SKM-1 (cell line): ENCODE data around the gene MYO5B.

Experiments
- DNase-seq: peaks from one replicate; lab custom pipeline; 2025; ENCODE audit not compliant: unreplicated experiment; lab: John Stamatoyannopoulos, UW

The MYO5B gene

DNA sequence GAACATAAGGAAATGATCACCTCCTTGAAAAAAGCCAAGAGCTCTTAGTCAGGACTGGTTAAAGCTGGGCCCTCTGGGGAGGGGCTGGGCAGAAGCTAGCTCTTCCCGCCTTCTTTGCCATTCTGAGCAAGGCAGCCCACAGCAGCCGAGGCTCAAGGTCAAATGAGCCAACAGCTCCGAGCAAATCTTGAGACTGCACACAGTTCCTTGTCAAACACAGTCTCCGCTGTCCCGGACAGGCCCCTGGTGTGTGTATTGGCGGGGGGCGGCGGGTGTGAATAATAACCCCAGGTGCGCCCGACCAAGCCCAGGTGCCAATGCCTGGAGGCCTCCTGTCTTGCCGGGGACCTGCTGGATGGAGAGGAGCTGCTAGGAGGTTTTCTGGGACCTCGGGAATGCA, 335.2 kb downstream of the MYO5B start:
- no peak for DNase-seq

DNA sequence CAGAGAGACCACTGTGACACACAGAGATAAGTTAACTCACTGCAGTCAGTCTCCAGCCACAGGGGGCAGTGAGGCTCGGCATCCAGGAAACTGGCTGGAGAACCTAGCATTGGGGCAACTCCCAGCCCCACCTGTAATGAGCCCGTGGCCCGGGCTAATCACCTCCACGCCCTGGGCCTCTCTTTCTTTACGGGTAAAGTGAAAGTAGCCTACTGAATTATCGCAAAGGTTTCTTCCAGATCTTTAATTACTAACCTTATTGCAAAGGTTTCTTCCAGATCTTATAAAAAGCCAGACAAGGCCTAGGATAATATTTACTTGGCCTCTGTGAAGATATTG, 336.0 kb downstream of the MYO5B start:
- DNase-seq: no peak

DNA sequence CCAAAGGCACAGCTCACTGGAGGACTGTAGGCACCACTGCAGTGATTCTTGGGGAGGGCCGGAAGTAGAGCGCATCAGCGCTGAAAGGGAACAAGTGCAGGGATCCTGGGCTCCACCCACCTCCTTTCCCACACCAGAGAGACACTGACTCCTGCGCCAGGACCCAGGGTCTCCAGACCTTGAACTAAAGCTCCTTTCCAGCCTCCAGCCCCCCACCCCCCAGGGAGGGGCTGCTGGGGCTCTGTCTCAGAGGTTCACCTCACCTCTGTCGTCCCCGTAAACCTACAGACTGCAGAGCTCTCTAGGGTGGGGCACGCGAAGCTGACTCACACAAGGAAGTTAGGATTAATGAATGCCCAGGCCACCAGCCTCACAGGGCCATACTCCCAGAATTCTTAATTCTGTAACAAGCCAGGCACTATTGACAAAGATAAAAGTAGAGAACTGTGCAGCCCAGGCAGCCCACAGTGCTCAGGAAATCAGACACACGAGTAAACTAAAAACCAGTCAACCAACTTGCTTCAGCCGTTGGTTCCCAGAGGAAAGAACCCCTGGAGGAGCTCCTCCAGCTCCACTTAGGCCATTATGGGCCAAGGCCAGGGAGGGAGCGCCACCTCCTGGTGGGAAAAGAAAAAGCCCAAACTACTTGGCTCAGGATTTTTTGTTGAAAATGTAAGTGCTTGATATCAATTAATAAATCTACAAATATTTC, 336.5 kb downstream of the MYO5B start:
- DNase-seq: peak; percentile 20

DNA sequence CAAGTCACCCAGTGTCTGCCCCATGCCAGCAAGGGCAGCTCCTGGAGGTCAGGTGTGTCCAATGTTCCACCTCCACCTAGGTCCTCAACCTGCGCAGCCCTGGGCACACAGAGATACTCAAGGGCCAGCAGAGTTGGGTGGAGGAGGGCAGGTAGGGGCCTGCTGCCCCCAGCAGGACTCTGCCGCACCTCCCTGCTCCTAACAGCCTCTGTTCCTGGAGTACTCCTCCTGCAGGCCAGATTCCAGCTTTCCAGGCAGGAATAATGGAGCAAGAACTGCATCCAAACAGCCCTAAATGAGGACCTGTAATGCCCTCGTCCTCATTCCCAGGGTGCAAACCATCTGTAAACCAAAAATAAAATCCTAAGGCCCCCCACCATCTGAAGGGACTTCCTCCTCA, 337.2 kb downstream of the MYO5B start:
- DNase-seq: no peak

DNA sequence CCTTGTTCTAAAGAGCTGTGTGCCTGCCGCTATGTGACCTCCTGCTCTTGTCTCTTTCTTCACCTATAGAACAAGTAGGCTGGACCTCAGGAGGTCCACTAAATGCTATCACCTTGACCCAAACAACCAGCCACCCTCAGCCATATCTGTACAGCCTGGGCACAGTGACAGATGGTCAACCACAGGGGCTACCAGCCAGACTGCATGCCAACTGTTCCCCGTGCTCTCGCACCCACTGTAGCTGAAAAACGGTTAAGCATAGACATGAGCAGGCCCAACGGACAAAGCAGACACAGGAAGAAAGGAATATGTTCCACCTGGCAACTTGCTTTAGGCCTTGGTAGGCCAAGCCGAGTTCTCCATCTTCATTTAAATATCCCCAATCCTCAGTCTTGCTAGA, 338.5 kb downstream of the MYO5B start:
- no peak for DNase-seq

DNA sequence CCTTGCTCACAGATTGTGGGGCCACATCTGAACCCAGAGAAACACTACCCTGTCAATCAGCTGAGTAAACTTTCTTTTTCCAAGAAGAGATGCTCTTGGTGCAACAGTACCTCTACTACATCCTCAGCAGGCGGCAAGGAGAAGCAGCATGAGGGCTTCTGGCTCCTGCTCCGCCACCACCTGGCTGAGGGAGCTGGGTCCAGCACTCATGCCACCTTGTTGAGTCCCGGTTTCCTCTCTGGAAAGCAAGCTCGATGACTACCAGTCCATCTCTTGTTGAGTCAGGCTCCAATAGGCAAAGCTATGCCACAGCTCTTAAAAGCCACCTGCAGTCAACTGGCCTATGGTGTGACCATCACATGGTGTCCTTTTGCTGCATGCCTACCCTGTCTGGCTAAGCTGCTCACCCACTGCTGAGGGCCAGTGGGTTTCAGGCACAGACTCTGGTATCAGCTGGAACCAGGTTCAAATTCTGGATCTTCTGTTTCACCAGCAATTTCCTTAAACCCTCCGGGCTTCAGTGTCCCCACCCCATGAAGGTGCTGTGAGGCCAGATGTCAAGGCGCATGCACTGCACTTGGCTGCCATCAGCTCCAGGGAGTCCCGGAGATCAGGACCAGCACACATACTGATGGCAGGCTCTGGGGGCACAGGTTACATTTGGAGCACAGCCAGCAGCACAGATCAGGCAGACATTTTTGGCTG, 339.1 kb downstream of the MYO5B start:
- DNase-seq: no peak

DNA sequence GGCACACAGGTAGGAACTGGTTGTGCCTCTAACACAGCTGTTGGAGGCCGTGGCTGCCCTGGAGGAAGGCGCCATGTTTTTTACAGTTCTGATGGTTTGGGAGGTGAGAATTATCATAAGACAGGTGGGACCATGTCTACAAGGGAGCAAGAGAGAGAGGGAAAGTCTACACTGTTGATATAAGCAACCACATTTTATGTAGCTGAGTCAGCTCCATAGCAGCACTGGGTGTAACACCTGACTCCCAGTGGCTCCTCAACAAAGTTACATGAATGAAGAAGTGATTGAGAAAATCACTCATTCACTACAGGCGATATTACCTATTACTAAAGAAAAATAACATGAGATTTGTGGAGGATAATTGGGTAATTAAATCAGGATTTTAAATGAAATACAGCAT, 340.3 kb downstream of the MYO5B start:
- no peak for DNase-seq

DNA sequence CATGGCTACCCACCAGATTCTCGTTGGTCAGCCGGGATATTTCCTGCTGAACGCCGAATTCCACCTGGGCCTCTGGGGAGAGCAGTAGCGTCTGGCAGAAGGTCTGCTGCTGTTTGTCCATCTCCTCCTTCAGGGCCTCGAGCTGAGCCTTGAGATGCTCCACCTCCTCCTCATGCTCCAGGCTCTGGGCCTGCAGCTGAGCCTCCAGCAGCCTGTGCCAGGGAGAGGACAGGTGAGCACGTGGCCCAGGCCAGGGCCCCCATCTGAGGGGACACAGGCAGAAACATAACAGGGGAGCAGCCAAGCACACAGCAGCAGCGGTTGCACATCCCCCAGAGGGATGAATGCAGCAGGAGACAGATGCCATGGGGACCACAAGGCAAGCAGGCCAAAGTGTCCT, 341.5 kb downstream of the MYO5B start:
- DNase-seq: no peak

DNA sequence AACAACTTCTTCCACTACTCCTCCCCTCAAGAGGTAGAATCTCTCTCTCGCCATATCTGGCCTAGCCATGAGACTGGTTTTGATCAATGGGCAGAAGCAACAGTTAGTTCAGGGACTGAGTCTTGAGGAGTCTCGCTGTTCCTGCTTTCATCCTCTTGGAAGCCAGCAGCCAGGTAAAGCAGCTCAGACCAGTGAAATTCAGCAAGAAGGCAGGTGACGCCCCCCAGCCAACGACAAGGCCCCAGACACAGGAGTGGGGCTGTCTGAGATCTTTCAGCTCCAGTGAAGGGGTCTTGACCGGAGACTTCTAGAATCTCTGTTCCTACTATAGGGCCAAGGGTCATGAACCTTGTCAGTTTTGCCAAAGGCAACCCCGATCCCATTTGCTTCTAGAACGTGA, 341.9 kb downstream of the MYO5B start:
- DNase-seq: no peak

DNA sequence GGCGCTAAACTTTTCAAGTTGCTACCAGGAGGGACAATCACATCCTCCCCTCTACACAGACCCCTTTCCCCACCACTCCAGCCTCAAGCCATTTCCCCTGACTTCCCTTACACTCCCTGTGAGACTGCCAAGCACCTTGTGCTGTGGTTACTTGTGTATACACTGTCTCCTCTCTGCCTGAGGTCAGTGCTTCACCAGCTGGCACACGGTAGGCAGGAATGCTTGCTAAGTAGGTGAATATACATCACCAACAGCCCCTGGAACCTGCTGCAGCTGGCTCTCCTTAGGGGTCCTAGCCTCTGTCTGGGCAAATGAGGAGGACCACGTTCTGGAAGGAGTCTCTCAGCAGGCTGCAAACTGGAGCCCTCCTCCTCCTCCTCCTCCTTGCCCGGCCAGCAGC, 343.3 kb downstream of the MYO5B start:
- DNase-seq: no peak

DNA sequence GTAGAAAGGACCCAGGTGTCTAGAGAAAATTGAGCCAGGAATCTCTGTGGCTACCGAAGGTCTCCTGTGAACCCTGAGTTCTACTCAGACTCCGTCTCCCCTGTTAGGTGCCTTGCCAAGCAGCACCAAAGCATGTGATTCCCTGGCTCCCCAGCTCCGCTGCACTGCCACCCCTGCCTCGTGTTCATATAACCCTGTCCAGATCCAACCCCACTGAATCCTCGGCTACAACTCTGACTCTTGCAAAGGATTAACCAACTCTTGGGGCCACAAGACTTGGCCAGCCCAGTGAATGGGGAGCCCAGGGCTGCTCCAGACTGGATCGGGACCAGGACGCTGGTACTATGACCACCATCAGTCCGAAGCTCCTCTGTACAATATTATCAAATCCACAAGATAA, 344.3 kb downstream of the MYO5B start:
- no peak for DNase-seq

DNA sequence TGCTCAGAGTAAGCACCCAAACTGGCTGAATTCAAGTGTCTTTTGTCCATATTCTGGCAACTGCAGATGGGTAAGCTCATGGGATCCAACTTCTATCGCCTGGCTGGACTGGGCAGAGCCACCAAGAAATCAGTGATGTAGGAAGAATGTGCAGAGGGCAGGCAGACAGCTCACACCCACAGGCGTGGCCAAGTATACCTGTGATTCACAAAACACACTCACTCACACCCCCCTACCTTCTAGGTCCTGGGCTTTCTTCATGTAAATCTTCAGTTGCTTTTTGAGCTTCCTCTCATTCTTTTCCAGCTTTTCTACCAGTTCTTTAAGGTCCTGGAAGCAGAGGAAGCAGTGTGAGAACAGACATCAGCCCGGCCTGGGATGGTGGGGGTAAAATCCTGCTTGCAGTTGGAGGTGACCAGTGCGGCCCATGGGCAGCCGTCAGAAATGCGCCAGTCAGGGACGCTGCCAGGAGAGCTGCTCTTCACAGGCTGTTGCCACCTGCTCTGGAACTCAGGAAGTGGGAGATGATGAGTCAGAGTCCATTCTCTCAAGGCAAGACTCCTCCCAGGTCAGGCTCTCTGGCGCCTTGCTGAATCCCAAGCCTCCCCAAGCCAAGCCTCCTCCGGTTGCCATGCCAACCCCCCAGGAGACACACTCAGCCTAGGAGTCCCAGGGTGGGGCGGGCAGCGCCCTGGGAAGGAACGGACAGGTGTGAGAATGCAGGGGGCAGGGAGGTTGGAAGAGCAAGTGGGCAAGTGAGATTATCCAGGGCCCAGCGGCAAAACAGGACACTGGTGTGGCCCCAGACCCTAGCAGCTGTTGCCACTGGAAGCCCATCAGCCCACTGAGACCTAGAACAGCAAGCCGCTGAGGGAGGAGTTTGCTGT, 345.4 kb downstream of the MYO5B start:
- DNase-seq: no peak

DNA sequence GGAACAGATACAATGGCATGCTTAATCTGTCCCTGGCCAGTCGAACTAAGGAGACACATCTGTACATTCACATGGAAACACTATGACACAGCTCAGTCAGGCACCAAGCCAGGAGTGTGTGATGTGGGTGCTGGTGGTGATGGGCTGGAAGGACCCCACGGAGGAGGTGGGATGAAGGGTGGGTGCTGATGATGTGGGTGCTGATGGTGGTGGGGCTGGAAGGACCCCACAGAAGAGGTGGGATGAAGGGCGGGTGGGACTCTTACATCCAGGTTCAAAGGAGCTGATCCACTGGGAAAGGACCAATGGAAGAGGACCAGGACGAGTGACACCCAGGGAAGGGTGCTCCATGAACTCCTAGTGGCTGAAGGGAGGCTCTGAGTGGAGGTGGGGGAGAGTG, 346.8 kb downstream of the MYO5B start:
- no peak for DNase-seq

DNA sequence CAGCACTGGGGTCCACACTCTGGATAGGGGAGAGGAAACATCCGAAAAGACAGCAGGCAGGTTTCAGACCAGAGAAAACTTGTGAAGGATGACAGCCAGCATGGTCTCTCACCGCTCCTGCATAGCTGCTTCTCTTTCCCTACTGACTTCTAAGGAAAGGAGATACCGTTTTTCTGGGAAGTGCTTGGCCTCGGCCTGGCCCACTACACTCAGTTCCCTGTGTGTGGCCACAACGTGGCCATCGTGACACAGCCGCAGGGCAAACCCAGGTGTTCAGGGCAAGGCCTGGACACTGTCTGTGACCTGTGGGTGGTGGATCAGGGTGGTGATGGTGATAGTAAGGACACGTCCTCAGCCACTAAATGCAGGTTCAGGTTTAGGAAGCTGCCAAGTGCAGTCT, 347.4 kb downstream of the MYO5B start:
- no peak for DNase-seq

DNA sequence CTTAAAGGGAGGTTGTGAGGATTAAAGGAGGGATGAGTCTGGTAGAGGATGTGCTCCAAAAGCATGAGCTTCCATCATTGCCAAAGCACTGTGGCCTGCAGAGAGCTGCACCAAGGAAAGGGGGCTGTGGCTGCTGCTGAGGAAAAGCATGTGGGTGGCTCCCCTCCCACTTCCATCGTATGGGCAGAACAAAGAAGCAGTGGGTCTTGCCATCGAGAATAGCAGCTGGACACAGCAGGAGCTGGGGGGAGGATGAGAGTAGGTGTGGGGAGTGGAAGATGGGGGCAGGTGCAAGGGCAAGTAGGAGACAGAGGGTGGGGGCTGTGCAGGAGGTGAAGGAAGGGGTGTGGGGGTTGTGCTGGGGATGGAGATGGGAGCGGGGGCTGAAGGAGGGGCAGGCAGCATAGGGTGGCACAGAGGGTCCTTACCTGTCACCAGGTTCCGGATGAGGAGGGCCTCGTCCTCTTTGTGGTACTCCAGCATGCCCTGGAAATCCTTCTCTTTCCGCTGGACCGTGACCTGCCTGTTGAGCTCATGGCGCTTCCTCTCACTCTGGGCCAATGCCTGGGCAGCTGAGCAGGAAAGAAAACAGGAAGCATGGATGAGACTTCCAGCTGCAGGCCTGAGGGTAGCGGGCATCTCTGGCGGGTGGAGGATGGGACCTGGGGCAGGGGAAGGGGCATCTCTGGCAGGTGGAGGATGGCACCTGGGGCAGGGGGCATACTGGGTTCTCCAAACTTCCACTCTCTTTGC, 348.1 kb downstream of the MYO5B start:
- DNase-seq: no peak

DNA sequence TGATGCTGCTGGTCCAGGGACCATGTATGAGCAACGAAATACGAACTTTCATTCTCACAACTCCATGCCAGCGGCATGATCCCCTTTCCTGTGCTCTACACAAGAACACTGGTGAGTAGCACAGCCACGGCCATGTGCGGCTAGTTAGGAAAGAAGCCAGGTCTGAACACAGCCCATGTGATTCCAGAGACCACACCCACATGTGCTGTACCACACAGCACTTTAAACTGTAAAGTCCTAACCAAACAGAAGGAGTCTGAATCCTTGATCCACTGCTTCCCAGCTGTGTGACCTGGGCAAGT, 348.6 kb downstream of the MYO5B start:
- no peak for DNase-seq

DNA sequence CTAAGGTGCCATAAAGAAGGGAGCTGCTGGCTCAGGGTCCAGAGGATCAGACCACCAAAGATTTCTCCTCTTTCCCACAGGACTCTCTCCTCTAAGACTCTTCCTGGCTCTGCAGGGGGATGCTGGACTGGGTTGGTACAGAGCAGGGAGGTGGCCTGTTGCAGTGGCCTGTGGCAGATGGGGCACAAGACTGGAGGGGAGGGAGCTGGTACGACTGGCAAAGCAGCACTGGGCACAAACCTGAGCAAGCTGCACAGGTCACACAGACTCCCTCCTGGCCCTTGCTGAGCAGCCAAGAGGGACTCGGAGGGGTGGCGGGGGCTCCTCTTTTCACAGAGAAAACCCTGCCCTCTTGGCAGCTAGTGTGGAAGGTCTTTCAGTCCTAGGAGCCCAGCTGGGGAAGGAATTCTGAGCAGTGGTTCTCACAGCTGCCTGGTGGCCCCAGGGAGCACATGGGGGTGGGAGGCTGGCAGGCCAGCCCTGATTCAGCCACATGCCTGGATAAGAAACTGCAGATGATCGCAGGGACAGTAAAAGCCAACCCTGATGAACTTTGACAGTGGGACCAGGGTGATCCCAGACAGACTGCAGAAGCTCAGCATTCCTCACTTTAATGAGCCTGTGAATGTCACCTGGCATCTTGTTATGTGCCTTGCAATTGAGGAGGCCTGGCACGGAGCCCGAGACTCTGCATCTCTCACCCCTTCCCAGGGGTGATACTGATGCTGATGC, 349.2 kb downstream of the MYO5B start:
- no peak for DNase-seq

DNA sequence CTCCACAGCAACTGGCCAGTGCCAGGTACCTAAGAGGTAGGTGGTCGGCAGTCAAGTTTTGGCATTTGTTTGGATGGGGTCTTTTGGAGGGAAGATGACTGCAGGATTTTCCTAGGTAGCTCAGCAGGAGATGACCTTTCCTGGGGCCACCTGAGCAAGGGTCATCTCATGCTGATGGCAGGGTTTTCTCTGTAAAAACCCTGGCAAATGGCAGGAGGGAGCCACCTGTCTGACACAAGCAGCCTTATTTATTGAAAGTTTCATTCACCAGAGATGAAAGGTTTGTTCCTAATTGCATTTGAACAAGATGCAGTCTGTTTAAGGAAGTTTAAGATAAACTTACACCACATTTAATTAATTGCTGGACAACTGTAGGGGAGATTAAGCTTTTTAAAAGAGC, 350.0 kb downstream of the MYO5B start:
- DNase-seq: no peak

DNA sequence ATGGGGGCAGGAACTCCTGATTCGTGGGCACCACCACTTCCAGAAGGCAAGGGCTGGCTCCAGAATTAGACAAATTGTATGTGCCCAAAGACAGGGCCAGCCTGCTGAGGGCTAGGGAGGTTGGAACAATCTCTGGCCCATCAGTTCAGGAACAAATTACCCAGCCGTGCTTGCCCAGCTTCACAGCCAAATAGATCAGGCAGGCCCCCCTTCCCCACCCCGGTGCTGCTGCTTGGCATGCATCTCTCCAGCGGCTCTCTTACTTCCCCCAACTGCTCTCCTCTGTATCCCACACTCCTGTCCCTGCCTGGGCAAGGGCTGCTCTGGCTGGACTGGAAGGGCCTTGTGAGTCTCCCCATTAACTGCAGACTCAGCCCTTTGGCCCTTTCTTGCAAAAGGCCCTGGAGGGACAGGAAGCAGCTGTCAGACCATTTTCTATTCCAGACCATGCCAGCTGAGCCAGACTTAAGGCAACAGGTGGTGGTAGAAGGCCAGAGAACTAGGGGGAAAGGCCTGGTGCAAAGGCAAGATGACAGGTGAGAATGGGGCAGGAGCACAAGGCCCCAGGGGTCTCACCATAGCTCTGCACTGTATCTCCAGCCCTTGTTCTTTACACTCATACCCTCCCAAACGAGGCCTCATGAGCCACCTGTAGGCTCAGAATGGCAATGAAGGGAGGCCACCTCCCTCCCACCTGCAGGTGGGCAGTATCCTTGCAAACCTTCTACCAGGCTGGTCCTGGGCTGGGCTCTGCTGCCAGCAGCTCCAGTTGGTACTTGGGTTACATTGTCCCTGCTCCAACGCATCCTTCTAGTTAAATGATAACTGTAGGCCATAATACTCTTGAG, 350.9 kb downstream of the MYO5B start:
- DNase-seq: no peak

DNA sequence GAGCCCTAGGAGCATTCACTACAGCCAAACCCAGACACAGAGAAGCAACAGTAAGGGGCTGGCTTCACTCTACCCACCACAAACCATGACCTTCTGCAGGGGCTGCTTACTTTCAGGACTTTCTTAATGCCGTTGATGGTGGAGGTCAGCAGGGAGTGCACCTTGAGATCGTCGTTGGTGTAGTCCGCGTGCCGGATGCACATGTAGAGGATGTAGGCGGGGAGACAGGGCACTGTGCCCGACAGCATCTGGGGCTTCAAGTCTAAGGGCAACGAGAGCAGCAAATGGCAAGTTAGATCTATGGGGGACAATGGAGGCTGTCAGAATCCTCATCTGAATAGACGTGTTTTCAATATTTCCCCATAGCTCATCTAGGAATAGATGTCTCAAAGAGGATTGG, 351.8 kb downstream of the MYO5B start:
- no peak for DNase-seq
